Measurements from ENCODE around the gene SMPD2.

SMPD2 gene, protein sequence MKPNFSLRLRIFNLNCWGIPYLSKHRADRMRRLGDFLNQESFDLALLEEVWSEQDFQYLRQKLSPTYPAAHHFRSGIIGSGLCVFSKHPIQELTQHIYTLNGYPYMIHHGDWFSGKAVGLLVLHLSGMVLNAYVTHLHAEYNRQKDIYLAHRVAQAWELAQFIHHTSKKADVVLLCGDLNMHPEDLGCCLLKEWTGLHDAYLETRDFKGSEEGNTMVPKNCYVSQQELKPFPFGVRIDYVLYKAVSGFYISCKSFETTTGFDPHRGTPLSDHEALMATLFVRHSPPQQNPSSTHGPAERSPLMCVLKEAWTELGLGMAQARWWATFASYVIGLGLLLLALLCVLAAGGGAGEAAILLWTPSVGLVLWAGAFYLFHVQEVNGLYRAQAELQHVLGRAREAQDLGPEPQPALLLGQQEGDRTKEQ

DNA sequence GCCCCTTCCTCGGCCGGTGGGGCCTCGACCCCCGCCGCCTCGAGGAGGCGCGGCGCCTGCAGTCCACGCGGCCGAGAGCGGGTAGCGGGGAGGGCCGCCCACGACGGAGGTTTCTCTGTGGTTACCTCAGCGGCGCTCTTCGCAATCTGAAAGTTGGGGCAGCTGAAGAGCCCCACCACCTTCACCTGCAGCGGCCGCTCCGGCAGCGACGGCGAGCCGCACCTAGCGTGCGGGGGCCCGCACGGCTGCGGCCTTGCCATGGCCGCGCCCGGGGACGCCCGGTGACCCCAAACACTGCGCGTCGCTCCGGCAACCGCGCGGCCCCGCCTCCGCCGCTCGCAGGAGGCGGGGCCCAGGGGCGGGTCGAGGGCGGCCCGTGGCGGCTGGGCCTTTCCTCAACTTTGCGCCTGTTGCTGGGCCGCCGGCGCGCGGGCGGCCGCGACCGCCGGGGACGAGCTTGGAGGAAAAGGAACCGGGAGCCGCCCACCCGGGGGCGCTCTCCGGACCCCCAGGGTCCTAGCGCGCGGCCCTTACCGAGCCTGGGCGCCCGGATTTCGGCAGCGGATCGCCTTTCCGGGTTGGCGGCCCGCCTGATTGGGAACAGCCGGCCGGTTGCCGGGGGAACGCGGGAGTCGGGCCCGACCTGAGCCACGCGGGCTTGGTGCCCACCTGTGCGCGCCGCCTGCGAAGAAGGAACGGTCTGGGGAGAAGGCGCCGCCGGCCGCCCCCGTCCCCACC lies at the start of gene SMPD2, which contains the start of gene PPIL6:
SMPD2 (plus strand) TSS at position 394 of the 738 bp plus-strand sequence. CDS start 398 bp downstream, outside the sequence.
PPIL6 (minus strand) TSS at position 298 of the 738 bp plus-strand sequence; CDS start at position 260, 38 bp downstream.
- DNase-seq: peak; percentile 91

- DNase-seq: no peak
Measured at GRCh38 chr6:109393157-109393885, 47.2 kb upstream of the SMPD2 start.

DNA sequence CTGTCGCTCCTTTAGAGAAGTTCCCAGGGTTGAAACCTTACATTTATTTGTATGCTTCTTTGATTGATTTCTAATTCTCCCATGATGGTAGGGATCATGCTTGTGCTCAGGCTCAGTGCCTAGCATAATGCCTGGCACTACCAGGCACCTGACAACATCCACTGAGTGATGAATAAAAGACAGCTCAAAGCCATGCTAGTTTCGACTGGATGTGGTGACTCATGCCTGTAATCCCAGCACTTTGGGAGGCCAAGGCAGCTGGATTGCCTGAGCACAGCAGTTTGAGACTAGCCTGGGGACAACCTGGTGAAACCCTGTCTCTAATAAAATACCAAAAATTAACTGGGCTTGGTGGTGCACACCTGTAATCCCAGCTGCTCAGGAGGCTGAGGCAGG lies 46.6 kb upstream of the SMPD2 start:
- no peak for DNase-seq

- no peak for DNase-seq
Measured at GRCh38 chr6:109396046-109396718, 44.3 kb upstream of the SMPD2 start.

- no peak for DNase-seq
Measured at GRCh38 chr6:109397020-109397419, 43.5 kb upstream of the SMPD2 start.

DNA sequence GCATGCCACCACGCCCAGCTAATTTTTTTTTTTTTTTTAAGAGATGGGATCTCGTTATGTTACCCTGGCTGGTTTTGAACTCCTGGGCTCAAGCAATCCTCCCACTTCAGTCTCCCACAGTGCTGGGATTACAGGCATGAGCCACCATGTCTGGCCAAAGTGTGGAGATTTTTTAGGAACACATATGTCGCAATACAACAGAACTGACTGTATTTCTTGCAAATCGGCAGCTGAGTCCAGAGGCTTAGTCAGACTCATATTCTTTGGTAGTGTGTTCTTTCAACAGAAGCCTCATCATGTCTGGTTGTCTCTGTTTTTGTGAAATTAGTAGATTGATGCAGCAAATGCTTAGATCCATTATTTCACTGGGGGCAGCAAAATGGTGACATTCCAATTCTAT lies 34.3 kb upstream of the SMPD2 start:
- peak; percentile 42 for DNase-seq

- no peak for DNase-seq
Measured at GRCh38 chr6:109411034-109411433, 29.5 kb upstream of the SMPD2 start.

DNA sequence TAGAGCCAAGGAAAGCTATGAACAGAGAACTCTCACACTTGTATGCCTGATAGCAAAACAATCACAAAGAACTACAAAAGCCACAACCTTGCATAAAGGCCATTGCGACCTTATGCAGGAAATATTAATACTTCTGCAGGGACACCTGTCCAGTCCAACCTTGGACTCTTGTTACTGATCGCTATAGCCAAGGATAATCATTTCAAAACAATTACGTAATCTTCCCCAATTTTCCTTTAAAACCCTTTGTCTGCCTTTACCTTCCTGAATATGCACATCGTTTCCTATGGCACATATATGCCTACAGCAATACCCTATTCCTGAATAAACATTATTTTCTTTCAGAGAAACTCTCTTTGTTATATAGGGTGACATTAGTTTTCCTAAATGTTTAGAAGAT lies 22.9 kb upstream of the SMPD2 start:
- DNase-seq: no peak

GRCh38 chr6:109420751-109421150 lies 19.8 kb upstream of the SMPD2 start:
- no peak for DNase-seq

GRCh38 chr6:109421184-109421583 lies 19.3 kb upstream of the SMPD2 start:
- DNase-seq: no peak

DNA sequence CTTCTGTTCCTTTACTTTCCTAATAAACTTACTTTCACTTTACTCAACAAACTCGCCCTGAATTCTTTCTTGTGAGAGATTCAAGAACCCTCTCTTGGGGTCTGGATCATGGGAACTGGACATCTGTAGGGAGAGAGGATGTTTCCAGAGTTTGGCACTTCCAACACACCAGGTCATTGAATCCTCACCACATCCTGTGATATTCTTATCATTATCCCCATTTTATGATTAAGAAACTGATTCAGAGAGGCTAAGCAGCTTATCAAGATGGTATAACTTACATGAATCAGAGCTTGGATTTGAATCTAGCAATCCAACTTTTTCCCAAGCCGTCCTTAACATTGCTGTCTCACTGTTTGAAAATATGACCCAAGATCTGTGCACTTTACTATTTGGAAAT lies 15.6 kb upstream of the SMPD2 start:
- no peak for DNase-seq

DNA sequence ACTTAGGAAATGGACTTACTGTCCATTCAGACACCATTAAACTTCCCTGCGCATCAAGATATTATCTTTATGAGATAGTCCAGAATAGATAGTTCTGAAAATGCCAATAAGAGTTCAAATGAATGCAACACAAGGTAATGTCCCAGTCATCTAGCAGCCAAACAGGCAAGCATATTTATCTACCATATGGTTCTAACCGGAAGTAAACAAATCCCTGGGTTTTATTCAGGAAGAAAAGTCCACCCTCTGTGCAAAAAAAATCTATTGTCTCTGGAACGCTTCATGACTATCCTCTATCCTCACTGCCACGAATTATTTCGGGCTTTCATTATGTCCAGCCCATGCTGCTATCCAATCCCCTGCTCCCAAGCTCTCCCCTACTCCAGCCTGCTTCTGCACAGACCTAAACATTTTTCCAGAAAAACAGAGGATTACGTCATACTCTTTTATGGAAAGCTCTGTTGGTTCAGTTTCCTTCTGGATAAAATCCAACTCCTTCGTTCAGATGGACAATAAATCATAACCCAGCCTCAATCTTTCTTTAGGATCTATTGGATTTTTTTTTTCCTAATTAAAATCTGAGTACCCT lies 11.5 kb upstream of the SMPD2 start:
- DNase-seq: peak; percentile 62

DNA sequence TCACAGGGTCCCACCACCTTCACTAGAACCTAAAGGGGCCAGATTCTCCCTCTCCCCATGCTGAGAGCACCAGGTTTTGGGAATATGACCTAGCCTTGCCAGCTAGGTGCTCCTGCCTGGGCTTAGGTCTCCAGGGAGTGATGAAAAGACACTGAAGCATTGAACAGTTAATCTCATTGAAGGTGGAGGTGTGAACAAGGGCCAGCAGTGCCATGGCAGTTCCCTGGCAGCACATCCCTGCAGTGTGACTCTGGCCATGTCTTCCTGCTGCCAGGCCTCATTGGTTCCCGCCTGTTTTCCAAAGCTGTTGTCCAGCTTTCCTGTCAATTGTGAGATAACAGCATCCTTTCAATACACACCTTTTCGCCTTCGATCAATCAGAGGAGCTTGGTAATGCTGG lies 11.0 kb upstream of the SMPD2 start:
- DNase-seq: no peak

GRCh38 chr6:109434456-109434855 lies 6.1 kb upstream of the SMPD2 start:
- no peak for DNase-seq

GRCh38 chr6:109436041-109436440 lies 4.5 kb upstream of the SMPD2 start:
- no peak for DNase-seq

DNA sequence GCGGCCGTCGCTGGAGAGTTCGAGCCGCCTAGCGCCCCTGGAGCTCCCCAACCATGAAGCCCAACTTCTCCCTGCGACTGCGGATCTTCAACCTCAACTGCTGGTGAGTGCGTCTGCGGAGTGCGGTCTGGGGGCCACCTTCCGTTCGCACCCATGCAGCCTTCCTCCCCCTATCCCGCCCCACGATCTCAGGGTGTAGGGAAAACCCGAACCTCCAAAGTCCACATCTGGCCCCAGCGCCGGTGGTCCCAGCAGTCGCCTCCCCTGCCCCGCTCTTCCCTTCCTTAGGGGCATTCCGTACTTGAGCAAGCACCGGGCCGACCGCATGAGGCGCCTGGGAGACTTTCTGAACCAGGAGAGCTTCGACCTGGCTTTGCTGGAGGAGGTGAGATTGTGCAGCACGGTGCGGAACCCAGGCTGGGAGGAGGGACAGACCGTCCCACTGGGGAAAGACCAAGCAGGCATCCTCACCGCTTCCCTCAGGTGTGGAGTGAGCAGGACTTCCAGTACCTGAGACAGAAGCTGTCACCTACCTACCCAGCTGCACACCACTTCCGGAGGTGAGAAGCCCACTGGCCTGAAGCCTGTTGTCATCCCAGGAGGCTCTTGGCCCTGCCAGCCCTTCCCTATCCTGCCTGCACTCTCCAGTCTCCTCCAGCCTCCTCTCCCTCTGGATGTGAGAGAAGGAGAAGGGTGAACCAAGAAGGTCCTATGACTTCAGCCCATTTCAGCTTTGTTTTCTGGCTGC lies 719 bp downstream of the SMPD2 start:
- DNase-seq: no peak

DNA sequence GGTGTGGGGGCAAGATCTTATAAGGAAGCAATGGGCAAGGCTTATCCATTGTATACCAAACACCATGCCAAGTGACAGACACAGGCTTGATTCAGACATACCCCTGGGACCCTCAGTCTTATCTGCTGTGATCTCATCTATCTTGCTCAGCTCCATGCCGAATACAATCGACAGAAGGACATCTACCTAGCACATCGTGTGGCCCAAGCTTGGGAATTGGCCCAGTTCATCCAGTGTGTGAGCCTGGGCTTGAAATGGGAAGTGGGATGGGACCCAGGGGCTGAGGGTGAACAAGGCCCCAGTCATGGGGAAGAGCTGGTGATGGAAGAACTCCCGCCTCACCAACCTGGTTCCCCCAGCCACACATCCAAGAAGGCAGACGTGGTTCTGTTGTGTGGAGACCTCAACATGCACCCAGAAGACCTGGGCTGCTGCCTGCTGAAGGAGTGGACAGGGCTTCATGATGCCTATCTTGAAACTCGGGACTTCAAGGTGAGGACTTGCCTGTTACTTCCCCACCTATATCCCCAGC lies 1.9 kb downstream of the SMPD2 start:
- no peak for DNase-seq

- no peak for DNase-seq
Measured at GRCh38 chr6:109443425-109443950, 3.0 kb downstream of the SMPD2 start.

DNA sequence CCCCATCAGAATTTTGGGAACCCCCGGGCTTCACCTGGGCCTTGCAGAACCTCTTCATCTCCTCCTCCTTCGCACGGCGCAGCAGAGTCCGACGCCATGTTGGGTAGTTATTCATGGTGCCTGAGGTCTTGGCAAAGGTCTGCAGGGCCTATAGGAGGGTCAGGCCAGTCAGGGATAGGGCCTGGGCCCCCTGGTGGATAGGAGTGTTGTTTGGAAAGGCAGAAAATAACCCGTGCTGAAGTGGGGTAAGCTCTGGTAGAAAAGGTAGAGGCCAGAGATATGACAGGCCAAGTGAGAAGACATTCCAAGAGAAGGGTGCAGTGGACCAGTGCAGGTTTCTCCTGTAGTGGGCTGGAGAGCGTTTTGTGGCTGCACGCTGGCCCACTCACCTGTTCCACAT lies 4.9 kb downstream of the SMPD2 start:
- DNase-seq: no peak

GRCh38 chr6:109446072-109446471 lies 5.5 kb downstream of the SMPD2 start:
- DNase-seq: no peak

GRCh38 chr6:109446541-109446940 lies 6.0 kb downstream of the SMPD2 start:
- DNase-seq: no peak

Data from fibroblast of skin of right quadriceps (primary cell).